ENCODE data around the gene HDAC4.

GRCh38 chr2:239351687-239352086 is 49.1 kb downstream of the HDAC4 start:
- no peak for TF ChIP-seq CTCF (IDR thresholded peaks at IDR 0.05; ENCODE audit: low read length)
- no peak for TF ChIP-seq EZH2 (optimal IDR thresholded peaks at IDR 0.05; ENCODE audit: low read depth, low read length)
- no peak for TF ChIP-seq EZH2phosphoT487 (IDR thresholded peaks at IDR 0.05; ENCODE audit: low read length)
